CD14-positive monocyte (primary cell): ENCODE results near the gene CNTLN. TPM values are rescaled to one million over a fixed set of nuclear protein-coding genes. Genes with fewer than 3 reads are reported as not detected.

Experiments
- DNase-seq, 3 donors: peaks; one replicate each; pipeline ENCODE4 v3.0.0-alpha.2; 2011 to 2022
- H2AFZ ChIP-seq: 2 replicates; pipeline ENCODE4 v1.6.0; 2012; ENCODE audit warnings: mild to moderate bottlenecking, low read depth, low read length, inconsistent platforms; ENCODE audit not compliant: insufficient read depth, poor library complexity, severe bottlenecking
- H3K27ac ChIP-seq, 2 donors: 1 replicate in 1 of 2; 2 replicates in 1 of 2; pipeline ENCODE4 v1.5.1; 2012 to 2013; ENCODE audit warnings: low read length in 2 of 2, control low read depth in 1 of 2, inconsistent platforms in 1 of 2, low read depth in 1 of 2, mild to moderate bottlenecking in 1 of 2
- H3K27me3 ChIP-seq, 2 donors: one replicate each; pipeline versions ENCODE4 v1.6.0 to v1.6.1; 2011 to 2013; ENCODE audit warnings: low read length in 2 of 2; ENCODE audit not compliant: control insufficient read depth in 2 of 2, insufficient read depth in 2 of 2
- H3K36me3 ChIP-seq, 2 donors: replicated peaks in 1 of 2; 1 replicate in 1 of 2; 2 replicates in 1 of 2; pipeline versions ENCODE4 v1.5.1 to v1.6.1; 2012 to 2013; ENCODE audit warnings: low read length in 2 of 2, control low read depth in 1 of 2, inconsistent platforms in 1 of 2, mild to moderate bottlenecking in 1 of 2; ENCODE audit not compliant: insufficient read depth in 2 of 2, control insufficient read depth in 1 of 2
- H3K4me1 ChIP-seq, 2 donors: 1 replicate in 1 of 2; 2 replicates in 1 of 2; pipeline versions ENCODE4 v1.5.1 to v1.6.1; 2012 to 2013; ENCODE audit warnings: low read length in 2 of 2, control low read depth in 1 of 2, inconsistent platforms in 1 of 2, mild to moderate bottlenecking in 1 of 2, moderate library complexity in 1 of 2; ENCODE audit not compliant: insufficient read depth in 2 of 2, control insufficient read depth in 1 of 2
- H3K4me2 ChIP-seq: replicated peaks from 2 replicates; pipeline ENCODE3; 2012; ENCODE audit warnings: low read length, moderate library complexity, mild to moderate bottlenecking; ENCODE audit not compliant: poor library complexity, severe bottlenecking; ENCODE audit errors: extremely low read depth
- H3K4me3 ChIP-seq, 3 experiments: fragments of 200-600 bp in 1 of 3; sonication (generic) in 1 of 3; replicated peaks in 1 of 3; 1 replicate in 2 of 3; 2 replicates in 1 of 3; pipeline ENCODE4 v1.5.1; 2011 to 2013; ENCODE audit warnings: low read length in 3 of 3, mild to moderate bottlenecking in 3 of 3, control low read depth in 2 of 3, low read depth in 2 of 3, inconsistent platforms in 1 of 3, moderate library complexity in 1 of 3
- H3K79me2 ChIP-seq: 2 replicates; pipeline ENCODE4 v1.6.0; 2012; ENCODE audit warnings: mild to moderate bottlenecking, control low read depth, inconsistent platforms, low read length, moderate library complexity; ENCODE audit not compliant: insufficient read depth
- H3K9ac ChIP-seq: 2 replicates; pipeline ENCODE4 v1.6.0; 2017; ENCODE audit warnings: low read length, mild to moderate bottlenecking; ENCODE audit not compliant: insufficient read depth, poor library complexity, severe bottlenecking
- H3K9me3 ChIP-seq, 2 donors: replicated peaks in 1 of 2; 1 replicate in 1 of 2; 2 replicates in 1 of 2; pipeline versions ENCODE4 v1.5.1 to v1.6.1; 2012 to 2013; ENCODE audit warnings: low read length in 2 of 2, control low read depth in 1 of 2; ENCODE audit not compliant: control insufficient read depth in 1 of 2, insufficient read depth in 1 of 2
- H4K20me1 ChIP-seq: 2 replicates; pipeline ENCODE4 v1.6.0; 2012; ENCODE audit warnings: mild to moderate bottlenecking, low read length, control low read depth, moderate library complexity; ENCODE audit not compliant: insufficient read depth
- H3K27ac Mint-ChIP-seq, 7 donors: one replicate each; pipeline ENCODE4 v1.8.0; 2020; ENCODE audit warnings: mild to moderate bottlenecking in 7 of 7, mixed read lengths in 7 of 7, moderate library complexity in 6 of 7, inconsistent platforms in 2 of 7
- H3K27me3 Mint-ChIP-seq, 3 donors: one replicate each; pipeline ENCODE4 v1.8.0; 2021 to 2022; ENCODE audit warnings: low read depth in 3 of 3, mild to moderate bottlenecking in 3 of 3, mixed read lengths in 3 of 3, moderate library complexity in 3 of 3, inconsistent platforms in 1 of 3
- H3K36me3 Mint-ChIP-seq, 2 donors: one replicate each; pipeline ENCODE4 v1.8.0; 2020; ENCODE audit warnings: mixed read lengths in 2 of 2, inconsistent platforms in 1 of 2, mild to moderate bottlenecking in 1 of 2
- H3K4me1 Mint-ChIP-seq: one replicate; pipeline ENCODE4 v1.8.0; 2020; ENCODE audit warnings: mild to moderate bottlenecking, mixed read lengths
- H3K4me3 Mint-ChIP-seq, 2 donors: one replicate each; pipeline ENCODE4 v1.8.0; 2020; ENCODE audit warnings: mild to moderate bottlenecking in 2 of 2, mixed read lengths in 2 of 2, moderate library complexity in 1 of 2
- H3K9me3 Mint-ChIP-seq, 7 donors: one replicate each; pipeline ENCODE4 v1.8.0; 2020 to 2022; ENCODE audit warnings: mixed read lengths in 7 of 7, mild to moderate bottlenecking in 6 of 7, moderate library complexity in 6 of 7, inconsistent platforms in 2 of 7
- WGBS: methylation state at CpG from one replicate; pipeline ENCODE4 v1.1.5; 2013; ENCODE audit warnings: missing lambda C conversion rate; ENCODE audit not compliant: insufficient coverage; 5-methylcytosine and 5-hydroxymethylcytosine counted together
- intact Hi-C, 2 donors: fragments of 100-400 bp; cut with micrococcal nuclease; formaldehyde crosslinking; loops; one replicate each; pipeline versions ENCODE4 v1.15.0 to v1.15.1; 2023
- polyA plus RNA-seq, 3 donors: library from polyadenylated mRNA; depleted of rRNA in 1 of 3; unstranded in 2 of 3; stranded (reverse) in 1 of 3; fragments of 300-500 nt in 2 of 3; fragments of >200 nt in 1 of 3; fragmentation: Illumina TruSeq in 2 of 3; gene quantifications; 1 replicate in 2 of 3; 2 replicates in 1 of 3; pipeline ENCODE4 v1.2.3, GENCODE V29; 2012 to 2021
- TF ChIP-seq, protein P1 (sequence below): fragments of 200-600 bp; IDR thresholded peaks from one replicate; pipeline ENCODE4 v1.8.0; 2022; ENCODE audit warnings: antibody characterized with exemption, mild to moderate bottlenecking

CNTLN gene
- polyA plus RNA-seq, 3 donors: 2.2 to 5.6 (median 4.0) TPM

- no peak for DNase-seq
These were observed 204.3 kb downstream of the CNTLN start for GRCh38 chr9:17339156-17339555.

GRCh38 chr9:17342696-17343095, 207.9 kb downstream of the CNTLN start:
- no peaks in the 10 kb centered on the region for H4K20me1 ChIP-seq
- peaks cover 14 to 57% of the 10 kb centered on the region in 2 donors for H3K36me3 ChIP-seq
- intact Hi-C loops: no loop called here
- no peak overlapping the region for H3K27ac ChIP-seq
- no peaks in the 10 kb centered on the region for H3K27me3 ChIP-seq
- H3K9ac ChIP-seq: no peak overlapping the region
- H3K9me3 ChIP-seq: no peaks in the 10 kb centered on the region
- peak overlapping the region in 1 of 7 donors; percentile 10 for H3K27ac Mint-ChIP-seq
- H3K27me3 Mint-ChIP-seq: no peaks in the 10 kb centered on the region
- TF ChIP-seq, protein P1, sequence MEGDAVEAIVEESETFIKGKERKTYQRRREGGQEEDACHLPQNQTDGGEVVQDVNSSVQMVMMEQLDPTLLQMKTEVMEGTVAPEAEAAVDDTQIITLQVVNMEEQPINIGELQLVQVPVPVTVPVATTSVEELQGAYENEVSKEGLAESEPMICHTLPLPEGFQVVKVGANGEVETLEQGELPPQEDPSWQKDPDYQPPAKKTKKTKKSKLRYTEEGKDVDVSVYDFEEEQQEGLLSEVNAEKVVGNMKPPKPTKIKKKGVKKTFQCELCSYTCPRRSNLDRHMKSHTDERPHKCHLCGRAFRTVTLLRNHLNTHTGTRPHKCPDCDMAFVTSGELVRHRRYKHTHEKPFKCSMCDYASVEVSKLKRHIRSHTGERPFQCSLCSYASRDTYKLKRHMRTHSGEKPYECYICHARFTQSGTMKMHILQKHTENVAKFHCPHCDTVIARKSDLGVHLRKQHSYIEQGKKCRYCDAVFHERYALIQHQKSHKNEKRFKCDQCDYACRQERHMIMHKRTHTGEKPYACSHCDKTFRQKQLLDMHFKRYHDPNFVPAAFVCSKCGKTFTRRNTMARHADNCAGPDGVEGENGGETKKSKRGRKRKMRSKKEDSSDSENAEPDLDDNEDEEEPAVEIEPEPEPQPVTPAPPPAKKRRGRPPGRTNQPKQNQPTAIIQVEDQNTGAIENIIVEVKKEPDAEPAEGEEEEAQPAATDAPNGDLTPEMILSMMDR: no peak
- no peaks in the 10 kb centered on the region for H3K4me1 ChIP-seq
- no peak overlapping the region for H3K4me2 ChIP-seq
- peaks cover 0 to 4% (median 0%) of the 10 kb centered on the region in 7 donors for H3K9me3 Mint-ChIP-seq
- 100% methylated on average over 3 of the region's 4 CpGs for WGBS
- H3K4me3 Mint-ChIP-seq: no peak overlapping the region
- H3K4me1 Mint-ChIP-seq: no peaks in the 10 kb centered on the region
- H3K4me3 ChIP-seq: no peak overlapping the region
- no peak for DNase-seq
- H3K79me2 ChIP-seq: no peaks in the 10 kb centered on the region
- H3K36me3 Mint-ChIP-seq: peaks cover 41 to 59% of the 10 kb centered on the region in 2 donors
- H2AFZ ChIP-seq: no peak overlapping the region

More at GRCh38 chr9:17339156-17339555, 204.3 kb downstream of the CNTLN start:
- TF ChIP-seq, protein P1: no peak
- H3K9me3 ChIP-seq: no peaks in the 10 kb centered on the region
- H3K27me3 ChIP-seq: no peaks in the 10 kb centered on the region
- H3K9ac ChIP-seq: no peak overlapping the region
- intact Hi-C loops: no loop called here
- Mint-ChIP-seq H3K27me3 (no peaks in the 10 kb centered on the region), H3K27ac (no peak overlapping the region), H3K4me1 (no peaks in the 10 kb centered on the region), H3K4me3 (no peak overlapping the region), H3K9me3 (peaks cover 0 to 2% (median 0%) of the 10 kb centered on the region in 7 donors), H3K36me3 (peaks cover 31 to 44% of the 10 kb centered on the region in 2 donors)
- no peak overlapping the region for H3K27ac ChIP-seq
- H3K4me3 ChIP-seq: no peak overlapping the region
- no peak overlapping the region for H3K4me2 ChIP-seq
- no peaks in the 10 kb centered on the region for H4K20me1 ChIP-seq
- H3K36me3 ChIP-seq: peaks cover 7 to 49% of the 10 kb centered on the region in 2 donors
- no peaks in the 10 kb centered on the region for H3K4me1 ChIP-seq
- no peaks in the 10 kb centered on the region for H3K79me2 ChIP-seq
- H2AFZ ChIP-seq: no peak overlapping the region
